Lower lobe of right lung (tissue), 2 donors: ENCODE data around the gene STX2. TPM values are rescaled to one million over a fixed set of nuclear protein-coding genes. Genes with fewer than 3 reads are reported as not detected.

ENCODE experiments used
- ATAC-seq, 2 donors: fragments of 200-7000 bp; cut with Tn5 transposase; one replicate each; pipeline ENCODE4 v1.9.1; 2020 to 2022; ENCODE audit warnings: mild to moderate bottlenecking in 2 of 2, moderate library complexity in 2 of 2
- DNase-seq: peaks from one replicate; pipeline ENCODE4 v3.0.0-alpha.2; 2020
- H3K27ac ChIP-seq: fragments of 200-600 bp; one replicate; pipeline ENCODE4 v1.8.0; 2022
- H3K27me3 ChIP-seq: fragments of 200-600 bp; one replicate; pipeline ENCODE4 v1.8.0; 2022; ENCODE audit warnings: low read depth
- H3K36me3 ChIP-seq: fragments of 200-600 bp; one replicate; pipeline ENCODE4 v1.8.0; 2022; ENCODE audit warnings: mild to moderate bottlenecking
- H3K4me1 ChIP-seq: fragments of 200-600 bp; one replicate; pipeline ENCODE4 v1.8.0; 2022
- H3K4me3 ChIP-seq: fragments of 200-600 bp; one replicate; pipeline ENCODE4 v1.8.0; 2022; ENCODE audit warnings: mild to moderate bottlenecking
- H3K9me3 ChIP-seq: fragments of 200-600 bp; one replicate; pipeline ENCODE4 v1.8.0; 2022
- CTCF ChIP-seq: fragments of 200-600 bp; IDR thresholded peaks from one replicate; pipeline ENCODE4 v1.8.0; 2022; ENCODE audit warnings: antibody characterized with exemption, mild to moderate bottlenecking
- intact Hi-C: fragments of 100-400 bp; cut with DNase I; formaldehyde crosslinking; loops from one replicate; pipeline ENCODE4 v1.11.0; 2022
- total RNA-seq: library from RNA; stranded (reverse); fragmentation: NEBNext Ultra II Directional; extraction: Animal tissue kit (Norgen Biotek cat#: 25700); gene quantifications from one replicate; pipeline ENCODE4 v1.2.1, GENCODE V29; 2021
- donor health status: DM: no; HTN: yes; CAD: no; lungs with severe emphysema.

STX2 gene
- total RNA-seq, 1 donor from 2014 or later: 24.6 TPM

- DNase-seq (no peak), ATAC-seq (no peak)
- H3K9me3 ChIP-seq: no peaks in the 10 kb centered on the region
- H3K27me3 ChIP-seq: no peaks in the 10 kb centered on the region
- H3K27ac ChIP-seq: no peak overlapping the region
- intact Hi-C loops: no loop called here
- no peaks in the 10 kb centered on the region for H3K4me1 ChIP-seq
- no peak overlapping the region for H3K4me3 ChIP-seq
- TF ChIP-seq CTCF: no peak
- H3K36me3 ChIP-seq: no peaks in the 10 kb centered on the region
Observed at GRCh38 chr12:130862161-130862560, 23.1 kb upstream of the STX2 start.

- H3K36me3 ChIP-seq: no peaks in the 10 kb centered on the region
- no peak for TF ChIP-seq CTCF
- no peak for ATAC-seq
- H3K9me3 ChIP-seq: no peaks in the 10 kb centered on the region
- no peaks in the 10 kb centered on the region for H3K4me1 ChIP-seq
- intact Hi-C loops: no loop called here
- no peaks in the 10 kb centered on the region for H3K27me3 ChIP-seq
- DNase-seq: no peak
- H3K4me3 ChIP-seq: no peak overlapping the region
- H3K27ac ChIP-seq: no peak overlapping the region
Observed at GRCh38 chr12:130860311-130860710, 21.3 kb upstream of the STX2 start.

GRCh38 chr12:130859161-130859560 is 20.1 kb upstream of the STX2 start:
- H3K27me3 ChIP-seq: no peaks in the 10 kb centered on the region
- H3K27ac ChIP-seq: no peak overlapping the region
- H3K4me3 ChIP-seq: no peak overlapping the region
- no peak for DNase-seq
- TF ChIP-seq CTCF: no peak
- intact Hi-C loops: no loop called here
- ATAC-seq: no peak
- no peaks in the 10 kb centered on the region for H3K4me1 ChIP-seq
- no peaks in the 10 kb centered on the region for H3K36me3 ChIP-seq
- no peaks in the 10 kb centered on the region for H3K9me3 ChIP-seq

- intact Hi-C loops: no loop called here
- no peaks in the 10 kb centered on the region for H3K9me3 ChIP-seq
- H3K27me3 ChIP-seq: no peaks in the 10 kb centered on the region
- TF ChIP-seq CTCF: no peak
- H3K4me3 ChIP-seq: no peak overlapping the region
- DNase-seq (no peak), ATAC-seq (no peak)
- H3K36me3 ChIP-seq: no peaks in the 10 kb centered on the region
- no peak overlapping the region for H3K27ac ChIP-seq
- no peaks in the 10 kb centered on the region for H3K4me1 ChIP-seq
Observed at GRCh38 chr12:130858084-130858483, 19.0 kb upstream of the STX2 start.

GRCh38 chr12:130856088-130856487 is 17.0 kb upstream of the STX2 start:
- H3K36me3 ChIP-seq: no peaks in the 10 kb centered on the region
- H3K4me3 ChIP-seq: no peak overlapping the region
- DNase-seq: no peak
- ATAC-seq: no peak
- intact Hi-C loops: no loop called here
- no peak overlapping the region for H3K27ac ChIP-seq
- no peaks in the 10 kb centered on the region for H3K27me3 ChIP-seq
- no peak for TF ChIP-seq CTCF
- H3K4me1 ChIP-seq: no peaks in the 10 kb centered on the region
- H3K9me3 ChIP-seq: no peaks in the 10 kb centered on the region

- no peaks in the 10 kb centered on the region for H3K27me3 ChIP-seq
- intact Hi-C loops: no loop called here
- no peak overlapping the region for H3K4me3 ChIP-seq
- no peak for ATAC-seq
- no peak for DNase-seq
- no peak overlapping the region for H3K27ac ChIP-seq
- H3K4me1 ChIP-seq: no peaks in the 10 kb centered on the region
- no peaks in the 10 kb centered on the region for H3K9me3 ChIP-seq
- H3K36me3 ChIP-seq: no peaks in the 10 kb centered on the region
- TF ChIP-seq CTCF: no peak
Observed at GRCh38 chr12:130850418-130851021, 11.5 kb upstream of the STX2 start.
